Erythroblast (primary cell): ENCODE data around the gene SAE1.

Source experiments
- GATA1 ChIP-seq: IDR thresholded peaks from 2 replicates; pipeline ENCODE4 v1.6.1; 2011; ENCODE audit warnings: low read depth, mild to moderate bottlenecking, control low read depth, low read length, moderate library complexity
- POLR2A ChIP-seq: IDR thresholded peaks from 2 replicates; pipeline ENCODE4 v1.6.1; 2011; ENCODE audit warnings: mild to moderate bottlenecking, low read length

DNA sequence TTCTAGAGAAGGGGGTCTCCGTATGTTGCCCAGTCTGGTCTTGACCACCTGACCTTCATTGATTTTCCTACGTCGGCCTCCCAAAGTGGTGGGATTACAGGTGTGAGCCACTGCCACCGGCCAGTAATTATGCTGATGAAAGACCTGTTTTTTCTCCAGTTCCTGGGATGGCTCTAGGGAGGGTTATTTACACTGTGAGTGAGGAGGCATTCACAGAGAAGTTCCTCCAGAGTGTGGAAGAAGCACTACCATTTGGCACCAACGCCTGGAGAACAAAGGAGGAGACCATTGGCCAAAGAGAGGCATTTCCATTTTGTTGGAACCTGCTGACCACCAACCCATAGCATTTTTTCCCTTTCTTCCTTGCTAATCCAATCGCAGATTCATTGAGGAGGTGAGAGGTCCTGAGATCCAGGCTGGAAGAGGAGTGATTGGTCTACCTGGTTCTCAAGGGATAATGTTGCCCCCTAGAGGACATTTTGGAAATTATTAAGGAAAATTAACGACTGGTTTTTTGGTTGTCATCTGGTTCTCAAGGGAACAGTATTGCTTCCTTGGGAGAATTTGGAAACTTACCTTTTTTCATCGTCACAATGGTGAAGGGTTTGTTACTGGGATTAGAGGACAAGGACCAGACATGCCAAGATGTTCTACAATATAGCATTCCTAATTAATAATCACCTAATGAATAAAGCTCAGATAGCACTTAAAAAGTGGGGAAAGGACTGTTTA lies 5.5 kb upstream of the SAE1 start:
- TF ChIP-seq POLR2A (no peak), GATA1 (no peak)
